MM.1S (cell line): Measurements from ENCODE around the gene SHROOM3.

Experiments used
- DNase-seq: peaks from one replicate; pipeline ENCODE4 v3.0.0-alpha.2; 2015
- H2AFZ ChIP-seq: fragments of 300-600 bp; sonication (generic); 2 replicates; pipeline ENCODE4 v1.6.0; 2016; ENCODE audit warnings: antibody characterized with exemption, low read length
- H3F3A ChIP-seq: fragments of 300-600 bp; sonication (generic); 2 replicates; pipeline ENCODE4 v1.6.1; 2016; ENCODE audit warnings: mild to moderate bottlenecking, antibody characterized with exemption, low read length, moderate library complexity, mixed read lengths; ENCODE audit not compliant: insufficient read depth
- H3K27ac ChIP-seq: fragments of 300-600 bp; sonication (generic); 2 replicates; pipeline ENCODE4 v1.5.1; 2016; ENCODE audit warnings: mild to moderate bottlenecking, low read length
- H3K27me3 ChIP-seq: fragments of 300-600 bp; sonication (generic); replicated peaks from 2 replicates; pipeline ENCODE4 v1.6.0; 2016; ENCODE audit warnings: low read length; ENCODE audit not compliant: insufficient read depth
- H3K36me3 ChIP-seq: fragments of 300-600 bp; sonication (generic); replicated peaks from 2 replicates; pipeline ENCODE4 v1.6.1; 2016; ENCODE audit warnings: mild to moderate bottlenecking, low read length, mixed read lengths; ENCODE audit not compliant: insufficient read depth
- H3K4me1 ChIP-seq: fragments of 300-600 bp; sonication (generic); 2 replicates; pipeline ENCODE4 v1.6.1; 2016; ENCODE audit warnings: low read length, mixed read lengths
- H3K4me2 ChIP-seq: fragments of 300-600 bp; sonication (generic); 2 replicates; pipeline ENCODE4 v1.6.0; 2016; ENCODE audit warnings: low read depth, low read length
- H3K4me3 ChIP-seq: fragments of 300-600 bp; sonication (generic); 2 replicates; pipeline ENCODE4 v1.5.1; 2016; ENCODE audit warnings: low read length, mixed read lengths
- H3K79me2 ChIP-seq: fragments of 300-600 bp; sonication (generic); 2 replicates; pipeline ENCODE4 v1.6.1; 2016; ENCODE audit warnings: mixed run types, low read length, mixed read lengths
- H3K9ac ChIP-seq: fragments of 300-600 bp; sonication (generic); 2 replicates; pipeline ENCODE4 v1.6.1; 2016; ENCODE audit warnings: low read length, mixed read lengths
- H3K9me2 ChIP-seq: fragments of 300-600 bp; sonication (generic); replicated peaks from 2 replicates; pipeline ENCODE4 v1.6.1; 2016; ENCODE audit warnings: mild to moderate bottlenecking, low read length, mixed read lengths; ENCODE audit not compliant: insufficient read depth
- H3K9me3 ChIP-seq: fragments of 300-600 bp; sonication (generic); replicated peaks from 2 replicates; pipeline ENCODE4 v1.6.1; 2016; ENCODE audit warnings: mild to moderate bottlenecking, low read length, mixed read lengths; ENCODE audit not compliant: insufficient read depth
- H4K20me1 ChIP-seq: fragments of 300-600 bp; sonication (generic); 2 replicates; pipeline ENCODE4 v1.6.1; 2016; ENCODE audit warnings: mild to moderate bottlenecking, low read length, moderate library complexity, mixed read lengths; ENCODE audit not compliant: insufficient read depth
- EZH2 ChIP-seq: fragments of 300-600 bp; sonication (generic); optimal IDR thresholded peaks from 2 replicates; pipeline ENCODE3; 2017; ENCODE audit warnings: low read depth, mild to moderate bottlenecking, antibody characterized with exemption, low read length, mixed read lengths
- EZH2phosphoT487 ChIP-seq: fragments of 300-600 bp; sonication (generic); IDR thresholded peaks from 2 replicates; pipeline ENCODE4 v1.6.1; 2018; ENCODE audit warnings: antibody characterized with exemption, low read length
- TF ChIP-seq, protein P1 (sequence below): fragments of 300-600 bp; sonication (generic); IDR thresholded peaks from 2 replicates; pipeline ENCODE4 v1.5.1; 2016; ENCODE audit warnings: antibody characterized with exemption, low read length, mixed read lengths

SHROOM3 gene

DNA sequence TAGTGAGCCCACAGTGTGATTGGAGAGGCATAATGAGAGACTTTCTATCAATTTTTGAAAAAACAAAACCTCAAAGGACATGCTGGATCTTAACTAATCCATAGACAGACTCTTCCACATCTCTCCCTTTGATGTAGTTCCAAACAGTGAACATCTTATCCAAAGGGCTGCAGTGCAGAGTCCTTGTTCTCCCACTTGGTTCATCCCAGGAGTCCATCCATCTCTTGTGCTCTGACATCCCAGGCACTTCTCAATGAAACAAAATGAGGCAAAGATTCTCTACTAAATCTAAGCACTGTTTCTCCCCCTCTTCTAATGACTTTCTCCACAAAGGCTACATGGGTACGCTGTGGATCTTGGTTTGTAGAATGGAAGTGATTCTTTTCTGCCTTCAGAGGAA, 8.3 kb downstream of the SHROOM3 start:
- no peak overlapping the region for H3K4me3 ChIP-seq
- H3K27me3 ChIP-seq = no peaks in the 10 kb centered on the region
- no peaks in the 10 kb centered on the region for H3F3A ChIP-seq
- no peak overlapping the region for H2AFZ ChIP-seq
- H3K27ac ChIP-seq = no peak overlapping the region
- H3K4me2 ChIP-seq = no peak overlapping the region
- H3K36me3 ChIP-seq = no peaks in the 10 kb centered on the region
- TF ChIP-seq EZH2phosphoT487 (no peak), EZH2 (no peak)
- TF ChIP-seq, protein P1, sequence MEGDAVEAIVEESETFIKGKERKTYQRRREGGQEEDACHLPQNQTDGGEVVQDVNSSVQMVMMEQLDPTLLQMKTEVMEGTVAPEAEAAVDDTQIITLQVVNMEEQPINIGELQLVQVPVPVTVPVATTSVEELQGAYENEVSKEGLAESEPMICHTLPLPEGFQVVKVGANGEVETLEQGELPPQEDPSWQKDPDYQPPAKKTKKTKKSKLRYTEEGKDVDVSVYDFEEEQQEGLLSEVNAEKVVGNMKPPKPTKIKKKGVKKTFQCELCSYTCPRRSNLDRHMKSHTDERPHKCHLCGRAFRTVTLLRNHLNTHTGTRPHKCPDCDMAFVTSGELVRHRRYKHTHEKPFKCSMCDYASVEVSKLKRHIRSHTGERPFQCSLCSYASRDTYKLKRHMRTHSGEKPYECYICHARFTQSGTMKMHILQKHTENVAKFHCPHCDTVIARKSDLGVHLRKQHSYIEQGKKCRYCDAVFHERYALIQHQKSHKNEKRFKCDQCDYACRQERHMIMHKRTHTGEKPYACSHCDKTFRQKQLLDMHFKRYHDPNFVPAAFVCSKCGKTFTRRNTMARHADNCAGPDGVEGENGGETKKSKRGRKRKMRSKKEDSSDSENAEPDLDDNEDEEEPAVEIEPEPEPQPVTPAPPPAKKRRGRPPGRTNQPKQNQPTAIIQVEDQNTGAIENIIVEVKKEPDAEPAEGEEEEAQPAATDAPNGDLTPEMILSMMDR = no peak
- H4K20me1 ChIP-seq = no peaks in the 10 kb centered on the region
- no peak overlapping the region for H3K9ac ChIP-seq
- no peak for DNase-seq
- H3K9me3 ChIP-seq = no peaks in the 10 kb centered on the region
- H3K9me2 ChIP-seq = no peaks in the 10 kb centered on the region
- H3K4me1 ChIP-seq = no peaks in the 10 kb centered on the region
- H3K79me2 ChIP-seq = no peaks in the 10 kb centered on the region

DNA sequence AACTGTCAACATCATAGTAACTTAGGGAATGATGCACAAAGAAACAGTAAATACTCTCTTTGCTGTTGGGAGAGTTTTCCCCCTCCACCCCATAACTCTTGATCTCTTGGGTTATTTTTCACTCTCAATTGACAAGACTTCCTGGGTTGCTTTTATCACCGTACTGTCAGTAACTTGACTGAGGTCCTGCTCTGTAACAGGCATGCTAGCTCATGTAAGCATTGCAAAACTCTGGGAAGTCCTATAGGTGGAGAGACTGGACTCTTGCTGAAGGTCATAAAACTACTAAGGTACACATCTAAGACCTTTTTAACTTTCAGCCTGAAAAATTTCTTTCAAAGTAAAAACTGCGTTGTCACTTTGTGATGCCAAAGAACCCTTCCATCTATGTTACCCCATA, 10.9 kb downstream of the SHROOM3 start:
- no peaks in the 10 kb centered on the region for H4K20me1 ChIP-seq
- no peak overlapping the region for H3K27ac ChIP-seq
- H3K4me1 ChIP-seq = peaks cover 13% of the 10 kb centered on the region
- H3K79me2 ChIP-seq = no peaks in the 10 kb centered on the region
- H3K4me3 ChIP-seq = no peak overlapping the region
- no peak for DNase-seq
- no peak overlapping the region for H2AFZ ChIP-seq
- H3K9me3 ChIP-seq = no peaks in the 10 kb centered on the region
- H3K36me3 ChIP-seq = no peaks in the 10 kb centered on the region
- TF ChIP-seq EZH2phosphoT487 (no peak), EZH2 (no peak)
- TF ChIP-seq, protein P1 = no peak
- no peaks in the 10 kb centered on the region for H3K9me2 ChIP-seq
- no peaks in the 10 kb centered on the region for H3K27me3 ChIP-seq
- H3K4me2 ChIP-seq = no peak overlapping the region
- no peaks in the 10 kb centered on the region for H3F3A ChIP-seq
- H3K9ac ChIP-seq = no peak overlapping the region

DNA sequence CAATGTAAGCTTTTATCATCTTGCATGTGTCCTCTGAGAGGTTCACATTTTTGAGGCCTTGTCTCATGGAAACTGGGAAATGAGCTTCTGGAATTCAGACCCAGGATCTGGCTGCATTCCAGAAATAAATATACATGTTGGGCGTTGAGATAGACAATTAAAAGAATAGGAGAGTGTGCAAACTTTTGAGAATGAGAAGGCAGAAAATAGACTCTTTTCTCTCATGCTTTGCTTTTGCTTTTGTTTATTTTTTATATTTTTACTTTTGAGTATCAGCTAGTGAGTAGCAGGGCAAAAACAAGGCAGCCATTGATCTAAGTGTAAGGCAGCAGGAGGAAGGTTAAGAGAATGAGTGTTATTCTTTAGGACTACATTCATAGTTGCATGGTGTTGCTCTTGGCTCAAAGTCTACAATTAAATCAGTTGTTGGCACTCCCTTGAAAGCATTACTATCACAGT, 12.4 kb downstream of the SHROOM3 start:
- no peaks in the 10 kb centered on the region for H3K36me3 ChIP-seq
- no peak overlapping the region for H3K4me2 ChIP-seq
- no peaks in the 10 kb centered on the region for H3K27me3 ChIP-seq
- H4K20me1 ChIP-seq = no peaks in the 10 kb centered on the region
- no peaks in the 10 kb centered on the region for H3K79me2 ChIP-seq
- no peaks in the 10 kb centered on the region for H3K9me3 ChIP-seq
- H2AFZ ChIP-seq = no peak overlapping the region
- no peak for TF ChIP-seq EZH2phosphoT487
- no peak for TF ChIP-seq EZH2
- TF ChIP-seq, protein P1 = no peak
- no peak overlapping the region for H3K27ac ChIP-seq
- H3K4me1 ChIP-seq = peaks cover 20% of the 10 kb centered on the region
- H3F3A ChIP-seq = no peaks in the 10 kb centered on the region; the same call in 1 of the 2 replicates
- no peaks in the 10 kb centered on the region for H3K9me2 ChIP-seq
- H3K9ac ChIP-seq = no peak overlapping the region
- DNase-seq = no peak
- H3K4me3 ChIP-seq = no peak overlapping the region
